Right lobe of liver (tissue), 6 donors: Measurements from ENCODE around the gene COL5A1. TPM values are rescaled to one million over a fixed set of nuclear protein-coding genes. Genes with fewer than 3 reads are reported as not detected.

Experiments used
- ATAC-seq, 4 donors: fragments of 200-7000 bp; cut with Tn5 transposase; one replicate each; pipeline ENCODE4 v1.9.1; 2020; ENCODE audit warnings: mild to moderate bottlenecking in 4 of 4, moderate library complexity in 4 of 4
- DNase-seq, 3 donors: peaks; one replicate each; pipeline ENCODE4 v3.0.0-alpha.2; 2020
- H3K27ac ChIP-seq, 3 donors: fragments of 200-600 bp; one replicate each; pipeline ENCODE4 v1.8.0; 2022
- H3K27me3 ChIP-seq, 2 donors: fragments of 200-600 bp; one replicate each; pipeline ENCODE4 v1.8.0; 2022
- H3K36me3 ChIP-seq, 4 donors: fragments of 200-600 bp; sonication (generic) in 1 of 4; one replicate each; pipeline versions ENCODE4 v1.5.1 to v1.8.0; 2017 to 2022; ENCODE audit warnings: control low read depth in 1 of 4
- H3K4me1 ChIP-seq, 4 donors: fragments of 200-600 bp; sonication (generic) in 1 of 4; one replicate each; pipeline versions ENCODE4 v1.5.1 to v1.8.0; 2017 to 2022; ENCODE audit warnings: control low read depth in 1 of 4
- H3K4me3 ChIP-seq, 3 donors: fragments of 200-600 bp; one replicate each; pipeline ENCODE4 v1.8.0; 2022
- H3K9me3 ChIP-seq, 4 donors: fragments of 200-600 bp; sonication (generic) in 1 of 4; one replicate each; pipeline versions ENCODE4 v1.5.1 to v1.8.0; 2017 to 2022; ENCODE audit warnings: control low read depth in 1 of 4
- POLR2A ChIP-seq: fragments of 450-650 bp; IDR thresholded peaks from one replicate; pipeline ENCODE4 v1.6.1; 2017; ENCODE audit warnings: antibody characterized with exemption, mild to moderate bottlenecking
- WGBS: methylation state at CpG from one replicate; pipeline ENCODE4 v1.1.6; 2018; ENCODE audit warnings: low coverage, low lambda C conversion rate; ENCODE audit not compliant: insufficient coverage; ENCODE audit errors: missing lambda C conversion rate; 5-methylcytosine and 5-hydroxymethylcytosine counted together
- intact Hi-C, 2 donors: fragments of 100-400 bp; cut with DNase I; formaldehyde crosslinking; loops; one replicate each; pipeline versions ENCODE4 v1.11.2 to v1.14.1; 2022
- total RNA-seq, 6 experiments: library from RNA; depleted of rRNA in 2 of 6; stranded (reverse); fragments of >200 nt in 2 of 6; fragmentation: NEBNext Ultra II Directional in 3 of 6; extraction: Animal tissue kit (Norgen Biotek cat#: 25700) in 3 of 6; gene quantifications; one replicate each; pipeline versions ENCODE4 v1.1.0 to v1.2.4, GENCODE V29; 2016 to 2023
- TF ChIP-seq, protein P1 (sequence below), 4 donors: fragments of 200-600 bp in 3 of 4; fragments of 450-650 bp in 1 of 4; IDR thresholded peaks; one replicate each; pipeline versions ENCODE4 v1.5.1 to v1.8.0; 2016 to 2022; ENCODE audit warnings: antibody characterized with exemption in 4 of 4, mild to moderate bottlenecking in 2 of 4
- donor health status: DM: no; HTN: yes; CAD: no.
- donor health status: DM: no; HTN: no; CAD: no.
- donor health status: DM: no; HTN: no; CAD: no.
- donor health status: DM: no; HTN: yes; CAD: no.
- donor health status: DM: no; HTN: yes; CAD: no.

COL5A1 gene
- total RNA-seq, 6 experiments from 2014 or later = 1.5 to 17.0 (median 7.7) TPM

- Histone ChIP-seq H3K27ac (no peak overlapping the region), H3K9me3 (no peaks in the 10 kb centered on the region), H3K4me1 (no peaks in the 10 kb centered on the region), H3K36me3 (no peaks in the 10 kb centered on the region), H3K27me3 (no peaks in the 10 kb centered on the region), H3K4me3 (no peak overlapping the region)
- ATAC-seq = no peak
- TF ChIP-seq, protein P1, sequence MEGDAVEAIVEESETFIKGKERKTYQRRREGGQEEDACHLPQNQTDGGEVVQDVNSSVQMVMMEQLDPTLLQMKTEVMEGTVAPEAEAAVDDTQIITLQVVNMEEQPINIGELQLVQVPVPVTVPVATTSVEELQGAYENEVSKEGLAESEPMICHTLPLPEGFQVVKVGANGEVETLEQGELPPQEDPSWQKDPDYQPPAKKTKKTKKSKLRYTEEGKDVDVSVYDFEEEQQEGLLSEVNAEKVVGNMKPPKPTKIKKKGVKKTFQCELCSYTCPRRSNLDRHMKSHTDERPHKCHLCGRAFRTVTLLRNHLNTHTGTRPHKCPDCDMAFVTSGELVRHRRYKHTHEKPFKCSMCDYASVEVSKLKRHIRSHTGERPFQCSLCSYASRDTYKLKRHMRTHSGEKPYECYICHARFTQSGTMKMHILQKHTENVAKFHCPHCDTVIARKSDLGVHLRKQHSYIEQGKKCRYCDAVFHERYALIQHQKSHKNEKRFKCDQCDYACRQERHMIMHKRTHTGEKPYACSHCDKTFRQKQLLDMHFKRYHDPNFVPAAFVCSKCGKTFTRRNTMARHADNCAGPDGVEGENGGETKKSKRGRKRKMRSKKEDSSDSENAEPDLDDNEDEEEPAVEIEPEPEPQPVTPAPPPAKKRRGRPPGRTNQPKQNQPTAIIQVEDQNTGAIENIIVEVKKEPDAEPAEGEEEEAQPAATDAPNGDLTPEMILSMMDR (IDR thresholded peaks at IDR 0.05) = no peak
- TF ChIP-seq POLR2A = no peak
- WGBS = 50% methylated on average over 6 of the region's 21 CpGs
- peak in 2 of 3 donors; percentile 35 to 44 for DNase-seq
- intact Hi-C loops = no loop called here
Observed at GRCh38 chr9:134620751-134621557, 20.6 kb upstream of the COL5A1 start.

DNA sequence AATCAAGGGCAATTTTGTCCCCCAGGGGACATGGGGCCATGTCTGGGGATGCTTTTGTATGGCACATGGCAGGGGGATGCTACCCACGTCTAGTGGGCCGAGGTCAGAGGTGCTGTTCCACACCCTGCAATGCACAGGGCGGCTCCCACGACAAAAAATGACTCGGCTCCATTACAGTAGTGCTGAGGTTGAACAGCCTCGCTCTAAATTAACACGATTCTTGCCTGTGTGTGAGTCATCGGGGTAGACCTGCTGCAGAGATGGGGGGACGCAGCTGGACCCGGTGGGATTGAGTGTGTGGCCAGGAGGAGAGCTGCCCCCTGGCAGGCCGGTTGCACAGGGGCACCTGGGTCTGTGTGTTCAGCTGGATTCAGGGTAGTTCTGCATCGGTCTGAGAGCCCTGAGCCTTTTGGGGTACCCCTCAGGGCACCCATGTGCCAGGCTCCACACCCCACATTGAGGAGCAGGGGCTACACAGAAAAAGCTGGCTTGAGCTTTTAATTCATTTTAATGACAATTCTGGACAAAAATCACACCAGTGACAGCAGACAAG lies 20.0 kb upstream of the COL5A1 start:
- 54% methylated on average over 8 of the region's 12 CpGs for WGBS
- DNase-seq = peak in 2 of 3 donors; percentile 26 to 40
- Histone ChIP-seq H3K27me3 (no peaks in the 10 kb centered on the region), H3K4me1 (no peaks in the 10 kb centered on the region), H3K36me3 (no peaks in the 10 kb centered on the region), H3K9me3 (no peaks in the 10 kb centered on the region), H3K4me3 (no peak overlapping the region), H3K27ac (no peak overlapping the region)
- intact Hi-C loops = no loop called here
- ATAC-seq = no peak
- TF ChIP-seq POLR2A = no peak
- TF ChIP-seq, protein P1 (IDR thresholded peaks at IDR 0.05) = no peak

DNA sequence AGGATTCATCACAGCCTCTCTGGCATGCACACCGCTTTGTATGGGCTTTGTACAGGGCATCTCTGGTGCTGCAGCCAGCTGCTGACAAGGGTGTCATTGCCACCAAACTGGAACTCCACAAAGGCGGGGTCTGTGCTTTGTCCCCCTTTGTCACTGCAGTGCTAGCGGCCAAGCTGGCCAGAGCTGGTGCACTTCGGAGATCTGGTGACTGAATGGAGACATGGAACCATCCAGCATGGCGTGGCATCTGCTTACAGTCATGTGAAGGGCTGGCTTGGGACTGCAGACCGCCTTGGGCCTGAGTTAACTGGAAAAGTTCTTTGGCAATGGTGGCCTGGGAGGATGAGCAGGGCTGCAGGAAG lies 18.7 kb upstream of the COL5A1 start:
- H3K36me3 ChIP-seq = no peaks in the 10 kb centered on the region
- ATAC-seq (no peak), DNase-seq (peak in 2 of 3 donors; percentile 22 to 27)
- intact Hi-C loops = no loop called here
- no peaks in the 10 kb centered on the region for H3K4me1 ChIP-seq
- H3K4me3 ChIP-seq = no peak overlapping the region
- no peak overlapping the region for H3K27ac ChIP-seq
- WGBS = 43% methylated on average over 1 of the region's 6 CpGs
- no peak for TF ChIP-seq POLR2A
- TF ChIP-seq, protein P1 (IDR thresholded peaks at IDR 0.05) = no peak
- no peaks in the 10 kb centered on the region for H3K27me3 ChIP-seq
- H3K9me3 ChIP-seq = no peaks in the 10 kb centered on the region

- peak in 2 of 3 donors; percentile 38 to 42 for DNase-seq
- no peaks in the 10 kb centered on the region for H3K4me1 ChIP-seq
- whole genome bisulfite sequencing = 45% methylated on average over 13 of the region's 29 CpGs
- H3K27ac ChIP-seq = no peak overlapping the region
- H3K36me3 ChIP-seq = no peaks in the 10 kb centered on the region
- no peak overlapping the region for H3K4me3 ChIP-seq
- intact Hi-C loops = no loop called here
- no peaks in the 10 kb centered on the region for H3K27me3 ChIP-seq
- H3K9me3 ChIP-seq = no peaks in the 10 kb centered on the region
- ATAC-seq = no peak
- no peak for TF ChIP-seq POLR2A
- TF ChIP-seq, protein P1 (IDR thresholded peaks at IDR 0.05) = no peak
Observed at GRCh38 chr9:134623258-134624066, 18.1 kb upstream of the COL5A1 start.
